Spleen (tissue), 7 donors: ENCODE measurements around the gene ZNF646.

Experiments used
- POLR2A ChIP-seq, 3 donors: fragments of 450-650 bp; IDR thresholded peaks; one replicate each; pipeline ENCODE4 v1.5.1; 2017; ENCODE audit warnings: antibody characterized with exemption in 3 of 3, mild to moderate bottlenecking in 1 of 3
- POLR2AphosphoS5 ChIP-seq, 3 donors: sonication (generic); formaldehyde crosslinking; IDR thresholded peaks; one replicate each; pipeline ENCODE4 v1.5.1; 2017; ENCODE audit warnings: antibody characterized with exemption in 3 of 3
- TF ChIP-seq, protein P1 (sequence below), 11 experiments: fragments of 200-600 bp in 7 of 11; fragments of 450-650 bp in 4 of 11; sonication (generic) in 4 of 11; IDR thresholded peaks in 8 of 11; conservative IDR thresholded peaks in 3 of 11; 1 replicate in 7 of 11; 2 replicates in 4 of 11; pipeline versions ENCODE4 v1.4.0 to v1.8.0; 2016 to 2021; ENCODE audit warnings: antibody characterized with exemption in 11 of 11, inconsistent platforms in 4 of 11, mild to moderate bottlenecking in 1 of 11
- donor health status: DM: no; HTN: no; CAD: no; lungs with moderate emphysema.
- donor health status: DM: no; HTN: no; CAD: no.
- donor health status: DM: no; HTN: no; CAD: no.

DNA sequence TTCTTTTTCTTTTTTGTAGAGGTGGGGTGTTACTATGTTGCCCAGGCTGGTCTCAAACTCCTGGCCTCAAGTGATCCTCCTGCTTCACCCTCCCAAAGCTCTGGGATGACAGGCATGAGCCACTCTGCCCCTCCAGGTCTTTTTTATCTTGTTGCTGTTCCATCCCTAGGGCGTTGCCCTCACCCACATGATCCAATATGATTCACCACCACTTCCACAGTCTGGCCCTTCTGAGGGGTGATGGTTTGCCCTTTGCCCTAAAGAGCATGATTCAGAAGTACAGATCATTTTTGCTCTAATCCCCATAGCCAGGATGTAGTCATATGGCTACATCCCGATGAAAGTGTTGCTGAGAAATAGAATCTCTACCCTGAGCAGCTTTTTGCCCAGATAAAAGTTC lies 22.1 kb upstream of the ZNF646 start:
- TF ChIP-seq, protein P1, sequence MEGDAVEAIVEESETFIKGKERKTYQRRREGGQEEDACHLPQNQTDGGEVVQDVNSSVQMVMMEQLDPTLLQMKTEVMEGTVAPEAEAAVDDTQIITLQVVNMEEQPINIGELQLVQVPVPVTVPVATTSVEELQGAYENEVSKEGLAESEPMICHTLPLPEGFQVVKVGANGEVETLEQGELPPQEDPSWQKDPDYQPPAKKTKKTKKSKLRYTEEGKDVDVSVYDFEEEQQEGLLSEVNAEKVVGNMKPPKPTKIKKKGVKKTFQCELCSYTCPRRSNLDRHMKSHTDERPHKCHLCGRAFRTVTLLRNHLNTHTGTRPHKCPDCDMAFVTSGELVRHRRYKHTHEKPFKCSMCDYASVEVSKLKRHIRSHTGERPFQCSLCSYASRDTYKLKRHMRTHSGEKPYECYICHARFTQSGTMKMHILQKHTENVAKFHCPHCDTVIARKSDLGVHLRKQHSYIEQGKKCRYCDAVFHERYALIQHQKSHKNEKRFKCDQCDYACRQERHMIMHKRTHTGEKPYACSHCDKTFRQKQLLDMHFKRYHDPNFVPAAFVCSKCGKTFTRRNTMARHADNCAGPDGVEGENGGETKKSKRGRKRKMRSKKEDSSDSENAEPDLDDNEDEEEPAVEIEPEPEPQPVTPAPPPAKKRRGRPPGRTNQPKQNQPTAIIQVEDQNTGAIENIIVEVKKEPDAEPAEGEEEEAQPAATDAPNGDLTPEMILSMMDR (IDR thresholded peaks at IDR 0.05 in 8 of 11, conservative IDR thresholded peaks at IDR 0.05 in 3 of 11): no peak
- TF ChIP-seq POLR2AphosphoS5 (IDR thresholded peaks at IDR 0.05) (no peak), POLR2A (IDR thresholded peaks at IDR 0.05) (no peak)
